SK-N-SH treated with all-trans-retinoic acid at 6 μM for 48 hours (cell line): ENCODE results near the gene ALX4.

Experiments used
- ATAC-seq: fragments of 200-7000 bp; cut with Tn5 transposase; 3 replicates; pipeline ENCODE4 v1.9.1; 2020; ENCODE audit warnings: mild to moderate bottlenecking, moderate library complexity
- ARNTL ChIP-seq: fragments of 450-650 bp; formaldehyde crosslinking; IDR thresholded peaks from 2 replicates; pipeline ENCODE4 v1.5.0; 2020; ENCODE audit warnings: low read depth, mild to moderate bottlenecking, moderate library complexity, borderline replicate concordance
- BACH2 ChIP-seq: fragments of 250-450 bp; sonication (Bioruptor Pico); IDR thresholded peaks from 2 replicates; pipeline ENCODE4 v1.9.0; 2021; ENCODE audit warnings: mild to moderate bottlenecking, borderline replicate concordance
- CSDC2 ChIP-seq: fragments of 250-450 bp; sonication (Bioruptor Pico); IDR thresholded peaks from 2 replicates; pipeline ENCODE4 v1.5.0; 2020; ENCODE audit warnings: mild to moderate bottlenecking, moderate library complexity
- CSRNP3 ChIP-seq: fragments of 250-450 bp; sonication (Bioruptor Pico); IDR thresholded peaks from 2 replicates; pipeline ENCODE4 v1.5.1; 2021; ENCODE audit warnings: mild to moderate bottlenecking, moderate library complexity
- ESRRG ChIP-seq: fragments of 250-450 bp; sonication (Bioruptor Pico); IDR thresholded peaks from 2 replicates; pipeline ENCODE4 v1.6.1; 2021; ENCODE audit warnings: mild to moderate bottlenecking
- GLIS3 ChIP-seq: fragments of 250-450 bp; sonication (Bioruptor Pico); IDR thresholded peaks from 2 replicates; pipeline ENCODE4 v1.5.0; 2020; ENCODE audit warnings: mild to moderate bottlenecking, moderate library complexity
- OSR1 ChIP-seq: fragments of 250-450 bp; sonication (Bioruptor Pico); IDR thresholded peaks from 2 replicates; pipeline ENCODE4 v1.8.0; 2022; ENCODE audit warnings: moderate library complexity, mild to moderate bottlenecking, inconsistent platforms
- PATZ1 ChIP-seq: fragments of 250-450 bp; sonication (Bioruptor Pico); IDR thresholded peaks from 2 replicates; pipeline ENCODE4 v1.8.0; 2020; ENCODE audit warnings: mild to moderate bottlenecking, moderate library complexity, borderline replicate concordance
- POU6F1 ChIP-seq: fragments of 250-450 bp; sonication (Bioruptor Pico); IDR thresholded peaks from 2 replicates; pipeline ENCODE4 v1.8.0; 2021; ENCODE audit warnings: low read depth, mild to moderate bottlenecking, moderate library complexity, borderline replicate concordance
- PPARA ChIP-seq: fragments of 250-450 bp; sonication (Bioruptor Pico); IDR thresholded peaks from 2 replicates; pipeline ENCODE4 v1.5.0; 2020; ENCODE audit warnings: mild to moderate bottlenecking, borderline replicate concordance
- RARB ChIP-seq: fragments of 250-450 bp; sonication (Bioruptor Pico); IDR thresholded peaks from 2 replicates; pipeline ENCODE4 v1.8.0; 2021; ENCODE audit warnings: mild to moderate bottlenecking, moderate library complexity
- SNAI2 ChIP-seq: fragments of 250-450 bp; sonication (Bioruptor Pico); IDR thresholded peaks from 2 replicates; pipeline ENCODE4 v1.5.0; 2020; ENCODE audit warnings: mild to moderate bottlenecking, moderate library complexity
- TCF4 ChIP-seq: fragments of 250-450 bp; sonication (Bioruptor Pico); IDR thresholded peaks from 2 replicates; pipeline ENCODE4 v1.8.0; 2021; ENCODE audit warnings: mild to moderate bottlenecking, moderate library complexity, borderline replicate concordance
- TOX ChIP-seq: fragments of 250-450 bp; sonication (Bioruptor Pico); IDR thresholded peaks from 2 replicates; pipeline ENCODE4 v1.8.0; 2021; ENCODE audit warnings: mild to moderate bottlenecking, moderate library complexity, borderline replicate concordance
- TSHZ2 ChIP-seq: fragments of 250-450 bp; sonication (Bioruptor Pico); IDR thresholded peaks from 2 replicates; pipeline ENCODE4 v1.5.0; 2020; ENCODE audit warnings: mild to moderate bottlenecking, moderate library complexity
- ZFP30 ChIP-seq: fragments of 450-650 bp; formaldehyde crosslinking; IDR thresholded peaks from 2 replicates; pipeline ENCODE4 v1.5.0; 2022; ENCODE audit warnings: mild to moderate bottlenecking, moderate library complexity
- ZNF8 ChIP-seq: fragments of 450-650 bp; formaldehyde crosslinking; IDR thresholded peaks from 2 replicates; pipeline ENCODE4 v1.5.0; 2020; ENCODE audit warnings: mild to moderate bottlenecking, moderate library complexity
- TF ChIP-seq, protein P1 (sequence below): fragments of 250-450 bp; sonication (Bioruptor Pico); IDR thresholded peaks from 2 replicates; pipeline ENCODE4 v1.5.1; 2020; ENCODE audit warnings: low read depth, mild to moderate bottlenecking, moderate library complexity

ALX4 gene

DNA sequence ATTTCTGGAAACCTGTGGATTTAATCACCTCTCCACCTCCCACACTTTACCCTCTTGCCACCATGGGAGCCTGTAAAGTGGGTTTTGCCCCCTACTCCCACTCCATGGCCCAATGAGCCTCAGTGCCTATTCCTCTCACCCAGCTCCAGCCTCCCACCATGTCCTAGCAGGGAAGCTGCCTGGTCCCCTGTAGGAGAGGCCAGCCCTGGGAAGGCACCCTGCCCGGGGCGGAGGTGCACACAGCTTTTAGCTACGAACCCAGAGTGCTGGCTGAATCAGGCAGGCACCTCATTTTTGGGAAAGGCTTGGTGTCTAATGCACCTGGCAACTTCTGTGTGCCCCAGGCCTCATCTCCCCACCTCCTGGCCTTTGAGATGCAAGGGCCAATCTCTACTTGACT, 35.8 kb upstream of the ALX4 start:
- TF ChIP-seq RARB (no peak), ESRRG (CRISPR knock-in tag) (no peak), OSR1 (CRISPR knock-in tag) (no peak), ZFP30 (CRISPR knock-in tag) (no peak), ZNF8 (CRISPR knock-in tag) (no peak), CSRNP3 (CRISPR knock-in tag) (no peak), PATZ1 (no peak), TCF4 (CRISPR knock-in tag) (no peak), TOX (CRISPR knock-in tag) (no peak), CSDC2 (CRISPR knock-in tag) (no peak), PPARA (no peak), TSHZ2 (CRISPR knock-in tag) (no peak), POU6F1 (CRISPR knock-in tag) (no peak)
- no peak for ATAC-seq

DNA sequence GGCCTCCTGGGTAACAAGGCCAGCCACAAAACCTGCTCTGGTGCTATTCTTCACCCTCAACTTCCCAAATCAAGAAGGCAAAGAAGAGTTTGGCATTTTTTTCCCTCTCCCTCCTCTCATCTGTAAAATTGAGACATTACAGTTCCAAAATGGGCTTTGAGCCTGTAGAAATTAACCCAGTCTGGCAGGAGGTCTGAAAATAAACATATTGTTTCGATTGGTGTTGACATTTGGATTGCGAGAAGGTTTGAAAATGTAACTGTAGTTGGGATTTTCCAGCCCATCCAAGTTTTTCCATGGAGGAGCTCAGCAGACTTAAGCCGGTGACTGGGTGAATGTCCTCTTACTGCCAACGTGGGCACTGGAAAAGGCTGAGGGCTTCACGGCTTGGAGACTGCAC, 35.0 kb upstream of the ALX4 start:
- TF ChIP-seq ESRRG (CRISPR knock-in tag) = no peak
- no peak for TF ChIP-seq BACH2
- TF ChIP-seq TOX (CRISPR knock-in tag) = no peak
- ATAC-seq = no peak

GRCh38 chr11:44344423-44344820, 34.5 kb upstream of the ALX4 start:
- ATAC-seq = no peak
- TF ChIP-seq ARNTL (CRISPR knock-in tag) = no peak
- TF ChIP-seq PATZ1 = no peak
- TF ChIP-seq ESRRG (CRISPR knock-in tag) = no peak
- TF ChIP-seq SNAI2 (CRISPR knock-in tag) = no peak
- no peak for TF ChIP-seq GLIS3 (CRISPR knock-in tag)
- no peak for TF ChIP-seq PPARA
- TF ChIP-seq ZFP30 (CRISPR knock-in tag) = no peak
- no peak for TF ChIP-seq TCF4 (CRISPR knock-in tag)

DNA sequence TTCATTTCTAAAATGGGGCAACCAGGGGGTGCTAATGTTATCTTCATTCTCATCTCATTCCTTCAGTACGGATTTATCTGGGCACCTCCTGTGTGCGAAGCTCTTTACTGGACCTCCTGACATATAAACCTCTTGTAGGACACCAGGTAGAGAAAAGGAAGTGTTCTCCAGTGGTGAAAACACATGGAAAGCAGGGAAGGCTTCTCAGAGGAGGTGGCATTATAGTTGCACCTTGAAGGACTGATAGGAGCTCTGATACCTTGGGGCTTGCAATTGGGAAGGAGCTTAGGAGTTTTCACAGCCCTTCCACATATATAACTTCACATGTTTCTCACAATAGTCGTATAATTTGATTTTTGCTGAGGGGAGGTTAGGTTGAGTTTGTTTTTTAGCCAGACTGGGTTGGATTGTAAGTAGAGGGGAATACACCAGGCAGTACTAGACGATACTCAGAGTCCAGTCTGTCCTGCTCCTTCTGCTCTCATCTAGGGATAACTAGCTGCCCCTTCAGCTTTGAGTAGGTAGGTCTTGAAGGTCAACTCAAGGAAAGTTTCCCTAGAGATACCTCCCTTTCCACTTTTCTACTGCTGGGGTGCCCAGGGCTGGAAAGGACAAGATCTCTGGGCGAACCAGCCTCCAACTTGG, 34.0 kb upstream of the ALX4 start:
- no peak for ATAC-seq
- TF ChIP-seq SNAI2 (CRISPR knock-in tag) = no peak
- TF ChIP-seq ZFP30 (CRISPR knock-in tag) = no peak
- no peak for TF ChIP-seq TOX (CRISPR knock-in tag)
- no peak for TF ChIP-seq GLIS3 (CRISPR knock-in tag)
- TF ChIP-seq, protein P1, sequence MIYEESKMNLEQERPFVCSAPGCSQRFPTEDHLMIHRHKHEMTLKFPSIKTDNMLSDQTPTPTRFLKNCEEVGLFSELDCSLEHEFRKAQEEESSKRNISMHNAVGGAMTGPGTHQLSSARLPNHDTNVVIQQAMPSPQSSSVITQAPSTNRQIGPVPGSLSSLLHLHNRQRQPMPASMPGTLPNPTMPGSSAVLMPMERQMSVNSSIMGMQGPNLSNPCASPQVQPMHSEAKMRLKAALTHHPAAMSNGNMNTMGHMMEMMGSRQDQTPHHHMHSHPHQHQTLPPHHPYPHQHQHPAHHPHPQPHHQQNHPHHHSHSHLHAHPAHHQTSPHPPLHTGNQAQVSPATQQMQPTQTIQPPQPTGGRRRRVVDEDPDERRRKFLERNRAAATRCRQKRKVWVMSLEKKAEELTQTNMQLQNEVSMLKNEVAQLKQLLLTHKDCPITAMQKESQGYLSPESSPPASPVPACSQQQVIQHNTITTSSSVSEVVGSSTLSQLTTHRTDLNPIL = no peak
- no peak for TF ChIP-seq TSHZ2 (CRISPR knock-in tag)
